ENCODE measurements around the gene LYPD3.

DNA sequence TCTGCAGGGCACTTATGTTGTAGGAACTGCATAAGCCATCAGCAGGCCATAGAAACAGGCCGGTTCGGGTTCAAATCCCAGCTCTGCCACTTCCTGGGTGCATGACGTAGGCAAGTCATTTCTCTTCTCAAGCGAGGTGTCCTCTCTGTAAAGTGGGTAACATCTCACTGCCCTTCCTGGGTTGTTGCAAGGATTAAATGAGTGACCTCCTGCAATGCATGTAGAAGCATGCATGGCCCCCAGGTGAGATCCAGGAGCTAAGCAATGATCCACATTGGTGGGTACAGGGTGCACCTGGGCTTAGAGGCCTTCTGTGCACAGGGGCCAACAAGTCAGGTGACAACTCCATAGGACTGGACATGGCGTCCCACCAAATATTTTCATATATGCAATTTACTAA is 25.4 kb upstream of the LYPD3 start:
- TF ChIP-seq, protein P1, sequence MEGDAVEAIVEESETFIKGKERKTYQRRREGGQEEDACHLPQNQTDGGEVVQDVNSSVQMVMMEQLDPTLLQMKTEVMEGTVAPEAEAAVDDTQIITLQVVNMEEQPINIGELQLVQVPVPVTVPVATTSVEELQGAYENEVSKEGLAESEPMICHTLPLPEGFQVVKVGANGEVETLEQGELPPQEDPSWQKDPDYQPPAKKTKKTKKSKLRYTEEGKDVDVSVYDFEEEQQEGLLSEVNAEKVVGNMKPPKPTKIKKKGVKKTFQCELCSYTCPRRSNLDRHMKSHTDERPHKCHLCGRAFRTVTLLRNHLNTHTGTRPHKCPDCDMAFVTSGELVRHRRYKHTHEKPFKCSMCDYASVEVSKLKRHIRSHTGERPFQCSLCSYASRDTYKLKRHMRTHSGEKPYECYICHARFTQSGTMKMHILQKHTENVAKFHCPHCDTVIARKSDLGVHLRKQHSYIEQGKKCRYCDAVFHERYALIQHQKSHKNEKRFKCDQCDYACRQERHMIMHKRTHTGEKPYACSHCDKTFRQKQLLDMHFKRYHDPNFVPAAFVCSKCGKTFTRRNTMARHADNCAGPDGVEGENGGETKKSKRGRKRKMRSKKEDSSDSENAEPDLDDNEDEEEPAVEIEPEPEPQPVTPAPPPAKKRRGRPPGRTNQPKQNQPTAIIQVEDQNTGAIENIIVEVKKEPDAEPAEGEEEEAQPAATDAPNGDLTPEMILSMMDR (IDR thresholded peaks at IDR 0.05) = no peak
- TF ChIP-seq POLR2AphosphoS5 (IDR thresholded peaks at IDR 0.05; ENCODE audit: low read depth, low read length) (no peak), TCF7L2 (IDR thresholded peaks at IDR 0.05; ENCODE audit: low read depth, low read length) (no peak)
- TF ChIP-seq, protein P2, sequence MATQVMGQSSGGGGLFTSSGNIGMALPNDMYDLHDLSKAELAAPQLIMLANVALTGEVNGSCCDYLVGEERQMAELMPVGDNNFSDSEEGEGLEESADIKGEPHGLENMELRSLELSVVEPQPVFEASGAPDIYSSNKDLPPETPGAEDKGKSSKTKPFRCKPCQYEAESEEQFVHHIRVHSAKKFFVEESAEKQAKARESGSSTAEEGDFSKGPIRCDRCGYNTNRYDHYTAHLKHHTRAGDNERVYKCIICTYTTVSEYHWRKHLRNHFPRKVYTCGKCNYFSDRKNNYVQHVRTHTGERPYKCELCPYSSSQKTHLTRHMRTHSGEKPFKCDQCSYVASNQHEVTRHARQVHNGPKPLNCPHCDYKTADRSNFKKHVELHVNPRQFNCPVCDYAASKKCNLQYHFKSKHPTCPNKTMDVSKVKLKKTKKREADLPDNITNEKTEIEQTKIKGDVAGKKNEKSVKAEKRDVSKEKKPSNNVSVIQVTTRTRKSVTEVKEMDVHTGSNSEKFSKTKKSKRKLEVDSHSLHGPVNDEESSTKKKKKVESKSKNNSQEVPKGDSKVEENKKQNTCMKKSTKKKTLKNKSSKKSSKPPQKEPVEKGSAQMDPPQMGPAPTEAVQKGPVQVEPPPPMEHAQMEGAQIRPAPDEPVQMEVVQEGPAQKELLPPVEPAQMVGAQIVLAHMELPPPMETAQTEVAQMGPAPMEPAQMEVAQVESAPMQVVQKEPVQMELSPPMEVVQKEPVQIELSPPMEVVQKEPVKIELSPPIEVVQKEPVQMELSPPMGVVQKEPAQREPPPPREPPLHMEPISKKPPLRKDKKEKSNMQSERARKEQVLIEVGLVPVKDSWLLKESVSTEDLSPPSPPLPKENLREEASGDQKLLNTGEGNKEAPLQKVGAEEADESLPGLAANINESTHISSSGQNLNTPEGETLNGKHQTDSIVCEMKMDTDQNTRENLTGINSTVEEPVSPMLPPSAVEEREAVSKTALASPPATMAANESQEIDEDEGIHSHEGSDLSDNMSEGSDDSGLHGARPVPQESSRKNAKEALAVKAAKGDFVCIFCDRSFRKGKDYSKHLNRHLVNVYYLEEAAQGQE (IDR thresholded peaks at IDR 0.05; ENCODE audit: insufficient read depth in 1 of 2, low read depth in 2 of 2, low read length in 1 of 2) = no peak

Measured in Panc1 (cell line).